Measurements from ENCODE around the gene PPP4R2. TPM values are rescaled to one million over a fixed set of nuclear protein-coding genes. Genes with fewer than 3 reads are reported as not detected.

Gene PPP4R2
- total and polyA plus RNA-seq, 10 of the 15 experiments (the other 5 are each of a cell fraction or from before 2014, with no cell fraction given): 16.7 to 83.4 (median 38.9) TPM

- TF ChIP-seq, protein P1, sequence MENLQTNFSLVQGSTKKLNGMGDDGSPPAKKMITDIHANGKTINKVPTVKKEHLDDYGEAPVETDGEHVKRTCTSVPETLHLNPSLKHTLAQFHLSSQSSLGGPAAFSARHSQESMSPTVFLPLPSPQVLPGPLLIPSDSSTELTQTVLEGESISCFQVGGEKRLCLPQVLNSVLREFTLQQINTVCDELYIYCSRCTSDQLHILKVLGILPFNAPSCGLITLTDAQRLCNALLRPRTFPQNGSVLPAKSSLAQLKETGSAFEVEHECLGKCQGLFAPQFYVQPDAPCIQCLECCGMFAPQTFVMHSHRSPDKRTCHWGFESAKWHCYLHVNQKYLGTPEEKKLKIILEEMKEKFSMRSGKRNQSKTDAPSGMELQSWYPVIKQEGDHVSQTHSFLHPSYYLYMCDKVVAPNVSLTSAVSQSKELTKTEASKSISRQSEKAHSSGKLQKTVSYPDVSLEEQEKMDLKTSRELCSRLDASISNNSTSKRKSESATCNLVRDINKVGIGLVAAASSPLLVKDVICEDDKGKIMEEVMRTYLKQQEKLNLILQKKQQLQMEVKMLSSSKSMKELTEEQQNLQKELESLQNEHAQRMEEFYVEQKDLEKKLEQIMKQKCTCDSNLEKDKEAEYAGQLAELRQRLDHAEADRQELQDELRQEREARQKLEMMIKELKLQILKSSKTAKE (IDR thresholded peaks at IDR 0.05; ENCODE audit: low read depth, poor library complexity, severe bottlenecking): no peak
- TF ChIP-seq, protein P2, sequence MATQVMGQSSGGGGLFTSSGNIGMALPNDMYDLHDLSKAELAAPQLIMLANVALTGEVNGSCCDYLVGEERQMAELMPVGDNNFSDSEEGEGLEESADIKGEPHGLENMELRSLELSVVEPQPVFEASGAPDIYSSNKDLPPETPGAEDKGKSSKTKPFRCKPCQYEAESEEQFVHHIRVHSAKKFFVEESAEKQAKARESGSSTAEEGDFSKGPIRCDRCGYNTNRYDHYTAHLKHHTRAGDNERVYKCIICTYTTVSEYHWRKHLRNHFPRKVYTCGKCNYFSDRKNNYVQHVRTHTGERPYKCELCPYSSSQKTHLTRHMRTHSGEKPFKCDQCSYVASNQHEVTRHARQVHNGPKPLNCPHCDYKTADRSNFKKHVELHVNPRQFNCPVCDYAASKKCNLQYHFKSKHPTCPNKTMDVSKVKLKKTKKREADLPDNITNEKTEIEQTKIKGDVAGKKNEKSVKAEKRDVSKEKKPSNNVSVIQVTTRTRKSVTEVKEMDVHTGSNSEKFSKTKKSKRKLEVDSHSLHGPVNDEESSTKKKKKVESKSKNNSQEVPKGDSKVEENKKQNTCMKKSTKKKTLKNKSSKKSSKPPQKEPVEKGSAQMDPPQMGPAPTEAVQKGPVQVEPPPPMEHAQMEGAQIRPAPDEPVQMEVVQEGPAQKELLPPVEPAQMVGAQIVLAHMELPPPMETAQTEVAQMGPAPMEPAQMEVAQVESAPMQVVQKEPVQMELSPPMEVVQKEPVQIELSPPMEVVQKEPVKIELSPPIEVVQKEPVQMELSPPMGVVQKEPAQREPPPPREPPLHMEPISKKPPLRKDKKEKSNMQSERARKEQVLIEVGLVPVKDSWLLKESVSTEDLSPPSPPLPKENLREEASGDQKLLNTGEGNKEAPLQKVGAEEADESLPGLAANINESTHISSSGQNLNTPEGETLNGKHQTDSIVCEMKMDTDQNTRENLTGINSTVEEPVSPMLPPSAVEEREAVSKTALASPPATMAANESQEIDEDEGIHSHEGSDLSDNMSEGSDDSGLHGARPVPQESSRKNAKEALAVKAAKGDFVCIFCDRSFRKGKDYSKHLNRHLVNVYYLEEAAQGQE (IDR thresholded peaks at IDR 0.05; ENCODE audit: low read depth, low read length): no peak
- TF ChIP-seq, protein P3, sequence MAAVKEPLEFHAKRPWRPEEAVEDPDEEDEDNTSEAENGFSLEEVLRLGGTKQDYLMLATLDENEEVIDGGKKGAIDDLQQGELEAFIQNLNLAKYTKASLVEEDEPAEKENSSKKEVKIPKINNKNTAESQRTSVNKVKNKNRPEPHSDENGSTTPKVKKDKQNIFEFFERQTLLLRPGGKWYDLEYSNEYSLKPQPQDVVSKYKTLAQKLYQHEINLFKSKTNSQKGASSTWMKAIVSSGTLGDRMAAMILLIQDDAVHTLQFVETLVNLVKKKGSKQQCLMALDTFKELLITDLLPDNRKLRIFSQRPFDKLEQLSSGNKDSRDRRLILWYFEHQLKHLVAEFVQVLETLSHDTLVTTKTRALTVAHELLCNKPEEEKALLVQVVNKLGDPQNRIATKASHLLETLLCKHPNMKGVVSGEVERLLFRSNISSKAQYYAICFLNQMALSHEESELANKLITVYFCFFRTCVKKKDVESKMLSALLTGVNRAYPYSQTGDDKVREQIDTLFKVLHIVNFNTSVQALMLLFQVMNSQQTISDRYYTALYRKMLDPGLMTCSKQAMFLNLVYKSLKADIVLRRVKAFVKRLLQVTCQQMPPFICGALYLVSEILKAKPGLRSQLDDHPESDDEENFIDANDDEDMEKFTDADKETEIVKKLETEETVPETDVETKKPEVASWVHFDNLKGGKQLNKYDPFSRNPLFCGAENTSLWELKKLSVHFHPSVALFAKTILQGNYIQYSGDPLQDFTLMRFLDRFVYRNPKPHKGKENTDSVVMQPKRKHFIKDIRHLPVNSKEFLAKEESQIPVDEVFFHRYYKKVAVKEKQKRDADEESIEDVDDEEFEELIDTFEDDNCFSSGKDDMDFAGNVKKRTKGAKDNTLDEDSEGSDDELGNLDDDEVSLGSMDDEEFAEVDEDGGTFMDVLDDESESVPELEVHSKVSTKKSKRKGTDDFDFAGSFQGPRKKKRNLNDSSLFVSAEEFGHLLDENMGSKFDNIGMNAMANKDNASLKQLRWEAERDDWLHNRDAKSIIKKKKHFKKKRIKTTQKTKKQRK (IDR thresholded peaks at IDR 0.05; ENCODE audit: low read depth, low read length): no peak
- TF ChIP-seq BMI1 (IDR thresholded peaks at IDR 0.05; ENCODE audit: borderline replicate concordance) (peak; percentile 53; the same call in 1 of the 2 replicates), CHD4 (IDR thresholded peaks at IDR 0.05) (no peak), RCOR1 (conservative IDR thresholded peaks at IDR 0.05; ENCODE audit: low read depth, low read length) (no peak), SP1 (IDR thresholded peaks at IDR 0.05; ENCODE audit: low read depth, low read length) (no peak), ZNF384 (IDR thresholded peaks at IDR 0.05; ENCODE audit: borderline replicate concordance, low read depth, low read length) (peak; percentile 38; the same call in 1 of the 2 replicates), LARP7 (IDR thresholded peaks at IDR 0.05) (no peak), USF2 (IDR thresholded peaks at IDR 0.05; ENCODE audit: borderline replicate concordance, low read depth, low read length) (no peak), ASH2L (IDR thresholded peaks at IDR 0.05; ENCODE audit: borderline replicate concordance, low read depth) (no peak), NR2F1 (conservative IDR thresholded peaks at IDR 0.05) (peak; percentile 94), NR2C1 (IDR thresholded peaks at IDR 0.05) (no peak)
- TF ChIP-seq, protein P4, sequence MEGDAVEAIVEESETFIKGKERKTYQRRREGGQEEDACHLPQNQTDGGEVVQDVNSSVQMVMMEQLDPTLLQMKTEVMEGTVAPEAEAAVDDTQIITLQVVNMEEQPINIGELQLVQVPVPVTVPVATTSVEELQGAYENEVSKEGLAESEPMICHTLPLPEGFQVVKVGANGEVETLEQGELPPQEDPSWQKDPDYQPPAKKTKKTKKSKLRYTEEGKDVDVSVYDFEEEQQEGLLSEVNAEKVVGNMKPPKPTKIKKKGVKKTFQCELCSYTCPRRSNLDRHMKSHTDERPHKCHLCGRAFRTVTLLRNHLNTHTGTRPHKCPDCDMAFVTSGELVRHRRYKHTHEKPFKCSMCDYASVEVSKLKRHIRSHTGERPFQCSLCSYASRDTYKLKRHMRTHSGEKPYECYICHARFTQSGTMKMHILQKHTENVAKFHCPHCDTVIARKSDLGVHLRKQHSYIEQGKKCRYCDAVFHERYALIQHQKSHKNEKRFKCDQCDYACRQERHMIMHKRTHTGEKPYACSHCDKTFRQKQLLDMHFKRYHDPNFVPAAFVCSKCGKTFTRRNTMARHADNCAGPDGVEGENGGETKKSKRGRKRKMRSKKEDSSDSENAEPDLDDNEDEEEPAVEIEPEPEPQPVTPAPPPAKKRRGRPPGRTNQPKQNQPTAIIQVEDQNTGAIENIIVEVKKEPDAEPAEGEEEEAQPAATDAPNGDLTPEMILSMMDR (IDR thresholded peaks at IDR 0.05 in 2 of 3, conservative IDR thresholded peaks at IDR 0.05 in 1 of 3; ENCODE audit: control insufficient read depth in 2 of 3, extremely low read depth in 1 of 3, insufficient read depth in 1 of 3, low read depth in 3 of 3, low read length in 3 of 3): no peak
Observed at GRCh38 chr3:72973031-72973723, 23.4 kb upstream of the PPP4R2 start (continued).
